Suppressor macrophage treated with lipopolysaccharide for 4 hours (primary cell): ENCODE results near the gene CCL16.
A peak's percentile ranks its signal among the peaks of the same experiment; 100 is the strongest.
"Not testable (repeated sequence)": the region's sequence is repeated elsewhere in the genome, so short reads cannot be mapped to it uniquely, and the experiment has no call there.

Experiments used
- DNase-seq: peaks from one replicate; pipeline ENCODE4 v3.0.0-alpha.2; 2020

Gene CCL16

DNA sequence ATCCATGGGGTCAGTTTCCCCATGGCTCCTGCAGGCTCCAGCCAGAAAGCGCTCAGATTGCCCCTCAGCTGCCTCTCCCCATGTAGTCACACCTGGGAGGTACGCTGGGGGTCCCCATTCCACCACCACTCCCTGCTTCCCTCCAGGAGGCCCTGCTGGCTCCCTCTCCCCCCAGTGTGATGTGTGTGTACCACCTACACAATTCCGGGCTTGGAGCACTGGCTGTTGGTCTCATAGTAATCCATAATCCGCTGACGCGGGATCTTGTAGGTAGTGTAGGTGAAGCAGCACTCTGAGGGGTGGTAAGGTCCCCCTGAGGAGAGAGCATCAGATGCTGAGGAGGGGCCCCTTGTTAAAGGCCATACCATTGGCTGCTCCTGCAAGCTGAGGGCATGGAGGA is 2.8 kb upstream of the CCL16 start:
- no peak for DNase-seq

GRCh38 chr17:35982409-35983191 is 1.3 kb upstream of the CCL16 start:
- no peak for DNase-seq

GRCh38 chr17:35981908-35982330 is 622 bp upstream of the CCL16 start:
- no peak for DNase-seq

DNA sequence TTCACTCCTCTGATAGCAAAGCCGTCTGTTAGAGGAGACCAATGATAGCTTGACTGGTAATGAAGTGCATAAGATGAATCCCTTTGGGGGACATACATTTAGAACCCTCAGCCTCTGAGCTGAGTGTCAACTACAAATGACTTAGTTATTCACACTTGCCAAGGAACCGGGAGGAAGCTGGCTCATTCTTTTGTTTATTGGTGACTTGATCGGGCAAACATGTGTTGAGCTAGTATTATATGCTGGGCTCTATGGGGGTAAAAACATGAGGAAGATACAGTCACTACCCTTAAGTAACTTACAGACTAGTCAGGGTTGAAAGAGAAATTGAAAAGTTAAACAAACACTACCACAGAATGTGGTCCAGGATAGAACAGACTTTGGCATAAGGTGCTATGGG is 3.0 kb downstream of the CCL16 start:
- no peak for DNase-seq

DNA sequence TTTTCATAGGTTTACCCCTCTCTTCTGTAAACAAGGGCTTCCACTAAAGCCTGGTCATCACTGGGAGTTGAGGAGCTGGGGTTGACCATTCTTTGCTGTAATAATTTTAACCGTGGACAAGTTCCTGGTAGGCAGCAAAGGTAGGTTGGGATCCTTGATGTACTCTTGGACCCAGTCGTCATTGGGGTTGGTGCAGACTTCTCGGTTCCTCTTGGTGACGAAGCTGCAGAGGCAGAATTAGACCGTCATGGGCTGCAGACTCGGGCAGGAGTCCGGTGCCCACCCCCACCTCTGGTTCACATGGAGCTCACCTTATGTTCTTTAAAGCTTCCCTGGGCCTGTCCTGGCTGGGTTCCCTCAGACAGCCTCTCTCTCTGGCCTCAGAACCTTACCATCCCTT is 3.8 kb downstream of the CCL16 start:
- no peak for DNase-seq

DNA sequence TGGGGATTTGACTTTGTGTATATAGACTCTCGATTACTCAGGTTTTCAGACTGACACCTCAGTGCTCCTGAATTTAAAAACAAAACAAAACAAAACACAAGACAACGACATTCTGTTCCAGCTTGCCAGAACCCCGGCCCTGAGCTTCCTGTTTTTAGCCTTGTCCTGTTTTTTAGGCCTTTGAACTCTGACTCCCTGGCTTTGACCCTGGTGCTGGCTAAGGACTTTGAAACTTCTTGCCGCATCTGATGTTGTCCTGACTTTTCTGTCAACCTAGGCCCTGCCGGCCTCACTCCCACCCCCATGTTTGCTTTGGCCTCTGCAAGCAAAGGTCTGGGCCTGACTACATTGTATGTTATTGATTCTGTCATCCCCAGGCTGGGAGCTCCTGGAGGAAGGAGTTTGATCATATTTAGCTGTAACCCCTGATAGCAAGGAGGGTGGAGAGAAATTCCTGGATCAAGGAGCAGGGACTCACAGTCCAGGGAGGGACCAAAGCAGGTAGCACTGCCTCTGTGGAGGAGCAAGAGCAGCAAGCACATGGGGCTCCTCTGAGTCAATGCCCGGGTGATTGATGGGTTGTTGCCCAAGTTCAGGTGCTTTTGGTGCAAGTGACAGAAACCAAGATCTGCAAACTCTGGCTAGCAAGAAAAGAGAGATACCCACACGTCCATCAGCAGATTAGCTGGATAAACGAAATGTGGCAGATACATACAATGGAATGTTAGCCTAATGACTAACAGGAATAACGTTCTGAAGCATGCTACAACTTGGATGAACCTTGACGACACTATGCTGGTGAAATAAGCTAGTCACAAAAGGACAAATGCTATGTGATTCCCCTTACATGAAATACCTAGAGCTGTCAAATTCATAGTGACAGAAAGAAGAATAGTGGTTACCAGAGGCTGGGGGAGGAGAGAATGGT is 7.7 kb downstream of the CCL16 start:
- peak; percentile 18 for DNase-seq

- DNase-seq, result no peak
These were observed 8.4 kb downstream of the CCL16 start for GRCh38 chr17:35972945-35973332.

DNA sequence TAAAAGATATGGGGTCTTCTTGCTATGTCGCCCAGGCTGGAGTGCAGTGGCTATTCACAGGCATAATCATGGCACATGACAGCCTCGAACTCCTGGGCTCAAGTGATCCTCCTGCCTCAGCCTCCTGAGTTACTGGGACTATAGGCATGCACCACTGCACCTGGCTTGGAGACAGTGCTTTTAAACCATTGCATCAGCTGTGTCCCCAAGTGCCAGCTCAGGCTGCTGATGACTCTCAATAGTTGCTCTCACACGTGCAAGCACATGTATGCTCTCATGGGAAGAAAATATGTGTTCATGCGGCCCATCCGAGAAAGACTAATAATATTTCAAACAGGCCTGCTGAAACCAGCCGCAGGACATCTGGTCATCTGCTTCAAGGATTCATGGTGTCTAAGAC is 8.8 kb downstream of the CCL16 start:
- no peak for DNase-seq

DNA sequence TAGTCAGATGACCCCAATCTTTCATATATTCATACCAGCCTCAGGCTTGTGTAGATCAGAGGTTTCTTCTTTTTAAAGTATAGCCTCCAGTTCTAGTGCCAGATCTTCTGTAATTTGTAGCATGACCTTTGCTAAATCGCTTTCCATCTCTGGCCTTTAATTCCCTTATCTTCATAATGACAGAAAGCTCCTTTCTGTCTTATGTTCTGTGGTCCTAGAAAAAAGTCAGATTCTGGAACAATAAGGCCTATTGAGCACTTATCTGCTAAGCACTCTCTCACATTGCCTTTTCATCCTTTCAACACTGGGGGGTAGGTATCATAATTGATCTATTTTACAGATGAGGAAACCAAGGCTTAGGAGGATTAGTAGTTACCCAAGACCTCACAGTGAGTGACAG is 9.2 kb downstream of the CCL16 start:
- DNase-seq, result no peak

- peak; percentile 90 for DNase-seq
These were observed 11.5 kb downstream of the CCL16 start for GRCh38 chr17:35969558-35970380.

DNA sequence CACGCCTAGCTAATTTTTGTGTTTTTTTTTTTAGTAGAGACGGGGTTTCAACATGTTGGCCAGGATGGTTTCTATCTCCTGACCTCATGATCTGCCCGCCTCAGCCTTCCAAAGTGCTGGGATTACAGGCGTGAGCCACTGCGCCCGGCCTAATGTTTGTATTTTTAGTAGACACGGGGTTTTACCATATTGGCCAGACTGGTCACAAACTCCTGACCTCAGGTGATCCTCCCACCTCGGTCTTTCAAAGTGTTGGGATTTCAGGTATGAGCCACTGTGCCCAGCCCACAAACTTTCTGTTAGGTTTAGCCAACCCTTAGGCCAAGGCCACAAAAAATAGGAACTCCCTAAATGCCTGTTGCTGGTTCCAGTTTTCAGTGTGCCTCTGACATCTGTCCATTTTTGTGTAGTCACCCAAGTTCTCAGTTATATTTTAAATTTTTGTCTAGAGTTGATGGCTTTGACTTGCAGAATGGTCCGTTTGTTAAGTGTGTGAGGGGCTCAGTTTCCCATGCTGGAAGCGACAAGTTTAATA is 12.7 kb downstream of the CCL16 start:
- DNase-seq, result no peak

- no peak for DNase-seq
These were observed 16.0 kb downstream of the CCL16 start for GRCh38 chr17:35965272-35965671.

GRCh38 chr17:35963663-35964062 is 17.6 kb downstream of the CCL16 start:
- DNase-seq, result no peak

DNA sequence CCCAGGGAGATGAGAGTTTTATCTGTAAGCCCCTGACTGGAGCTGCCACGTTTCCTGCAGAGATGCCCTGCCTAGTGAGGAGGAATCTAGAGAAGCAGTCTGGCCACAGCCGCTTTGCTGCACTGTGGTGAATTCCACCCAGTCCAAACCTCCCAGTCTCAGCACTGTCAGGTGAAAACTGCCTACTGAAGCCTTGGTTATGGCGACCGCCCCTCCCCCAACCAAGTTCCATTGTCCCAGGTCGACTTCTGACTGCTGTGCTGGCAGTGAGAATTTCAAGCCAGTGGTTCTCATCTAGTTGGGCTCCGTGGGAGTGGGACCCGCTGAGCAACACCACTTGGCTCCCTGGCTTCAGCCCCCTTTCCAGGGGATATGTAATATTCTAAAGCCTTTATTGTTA is 27.6 kb downstream of the CCL16 start:
- no peak for DNase-seq

GRCh38 chr17:35949401-35949800 is 31.9 kb downstream of the CCL16 start:
- no peak for DNase-seq

- no peak for DNase-seq
These were observed 33.2 kb downstream of the CCL16 start for GRCh38 chr17:35948092-35948491.

DNA sequence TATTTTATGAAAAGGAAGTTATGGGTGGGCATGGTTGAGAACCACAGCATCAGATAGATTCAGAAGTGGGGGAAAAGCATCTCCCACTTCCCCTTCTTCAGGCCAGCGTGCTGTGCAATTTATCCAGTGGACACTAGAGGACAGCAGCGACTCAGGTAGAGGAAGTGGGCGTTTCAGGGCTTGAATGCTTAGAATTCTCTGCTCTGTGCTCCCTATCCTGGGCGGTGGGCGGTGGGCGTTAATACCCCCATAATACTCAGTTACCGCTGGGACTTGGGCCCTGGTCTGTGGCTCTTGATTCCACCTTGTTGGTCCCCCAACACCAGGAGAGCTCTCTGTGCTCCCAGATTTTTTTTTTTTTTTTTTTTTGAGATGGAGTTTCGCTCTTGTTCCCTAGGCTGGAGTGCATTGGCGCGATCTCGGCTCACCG is 34.1 kb downstream of the CCL16 start:
- peak; percentile 69 for DNase-seq

GRCh38 chr17:35944151-35944550 is 37.1 kb downstream of the CCL16 start:
- DNase-seq, result no peak

- no peak for DNase-seq
These were observed 37.8 kb downstream of the CCL16 start, which contains the start of gene LYZL6 for GRCh38 chr17:35943537-35943936. TSS of gene LYZL6 (minus strand) at chr17:35943713. CDS start at chr17:35939356, 4,357 bp downstream.

- no peak for DNase-seq
These were observed 38.6 kb downstream of the CCL16 start for GRCh38 chr17:35942588-35943186.

GRCh38 chr17:35938492-35938891 is 42.8 kb downstream of the CCL16 start:
- not testable (repeated sequence) for DNase-seq

GRCh38 chr17:35936063-35936462 is 45.2 kb downstream of the CCL16 start:
- no peak for DNase-seq
